ENCODE measurements around the gene KRTAP2-1. TPM values are rescaled to one million over a fixed set of nuclear protein-coding genes. Genes with fewer than 3 reads are reported as not detected.
"Not testable (repeated sequence)": the region's sequence is repeated elsewhere in the genome, so short reads cannot be mapped to it uniquely, and the experiment has no call there.

The KRTAP2-1 gene
- total RNA-seq, 1 donor from 2014 or later = not detected

GRCh38 chr17:41058741-41059140 lies 11.6 kb upstream of the KRTAP2-1 start:
- Histone ChIP-seq H3K4me3 (ENCODE audit: low read length in 3 of 3) (no peak overlapping the region), H3K9ac (ENCODE audit: low read depth in 1 of 3, low read length in 3 of 3) (no peak overlapping the region), H3K36me3 (ENCODE audit: control insufficient read depth in 3 of 3, insufficient read depth in 3 of 3, low read length in 3 of 3) (no peaks in the 10 kb centered on the region), H3K27ac (ENCODE audit: low read depth, low read length) (no peak overlapping the region), H3K4me1 (ENCODE audit: control insufficient read depth in 3 of 3, insufficient read depth in 3 of 3, low read length in 3 of 3) (no peaks in the 10 kb centered on the region), H3K27me3 (ENCODE audit: control insufficient read depth in 3 of 3, insufficient read depth in 3 of 3, low read length in 3 of 3) (peaks cover 8 to 17% (median 14%) of the 10 kb centered on the region in 3 donors), H3K9me3 (ENCODE audit: control insufficient read depth in 3 of 3, low read length in 3 of 3) (no peaks in the 10 kb centered on the region)

DNA sequence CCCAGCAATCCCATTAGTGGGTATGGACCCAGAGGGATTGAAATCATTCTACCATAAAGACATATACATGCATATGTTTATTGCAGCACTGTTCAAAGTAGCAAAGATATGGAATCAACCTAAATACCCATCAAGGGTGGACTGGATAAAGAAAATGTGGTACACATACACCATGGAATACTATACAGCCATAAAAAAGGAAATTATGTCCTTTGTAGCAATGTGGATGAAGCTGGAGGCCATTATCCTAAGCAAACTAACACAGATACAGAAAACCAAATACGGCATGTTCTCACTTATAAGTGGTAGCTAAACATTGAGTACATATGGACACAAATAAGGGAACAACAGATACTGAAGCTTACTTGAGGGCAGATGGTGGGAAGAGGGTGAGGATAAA lies 10.4 kb upstream of the KRTAP2-1 start:
- Histone ChIP-seq H3K4me3 (ENCODE audit: low read length in 3 of 3) (no peak overlapping the region), H3K9me3 (ENCODE audit: control insufficient read depth in 3 of 3, low read length in 3 of 3) (peaks cover 0 to 5% (median 0%) of the 10 kb centered on the region in 3 donors), H3K4me1 (ENCODE audit: control insufficient read depth in 3 of 3, insufficient read depth in 3 of 3, low read length in 3 of 3) (no peaks in the 10 kb centered on the region), H3K27ac (ENCODE audit: low read depth, low read length) (no peak overlapping the region), H3K36me3 (ENCODE audit: control insufficient read depth in 3 of 3, insufficient read depth in 3 of 3, low read length in 3 of 3) (no peaks in the 10 kb centered on the region), H3K9ac (ENCODE audit: low read depth in 1 of 3, low read length in 3 of 3) (no peak overlapping the region), H3K27me3 (ENCODE audit: control insufficient read depth in 3 of 3, insufficient read depth in 3 of 3, low read length in 3 of 3) (peaks cover 7 to 15% (median 14%) of the 10 kb centered on the region in 3 donors)

DNA sequence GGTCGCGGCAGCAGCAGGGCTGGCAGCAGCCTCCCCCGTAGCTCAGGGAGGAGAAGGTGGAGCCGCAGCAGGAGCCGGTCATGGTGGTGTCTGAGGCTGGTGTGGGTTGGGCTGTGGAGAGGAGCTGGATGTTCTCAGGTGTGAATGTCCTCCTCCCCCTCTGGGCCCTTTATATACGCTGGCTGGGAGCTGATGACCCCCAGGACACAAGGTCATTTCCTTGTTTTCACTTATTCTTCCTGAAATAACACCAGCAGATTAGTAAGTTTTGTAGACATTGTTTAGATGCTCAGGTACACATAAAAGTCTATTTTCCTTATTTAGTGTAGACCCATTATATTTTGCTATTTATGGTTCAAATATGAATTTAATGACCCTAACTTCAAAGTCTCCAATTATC lies 8.0 kb upstream of the KRTAP2-1 start, which contains the start of gene KRTAP2-2:
KRTAP2-2 (minus strand) TSS at position 101 of the 400 bp plus-strand sequence; CDS start at position 82, 19 bp downstream.
- peaks cover 5 to 14% (median 10%) of the 10 kb centered on the region in 3 donors for H3K27me3 ChIP-seq (ENCODE audit: control insufficient read depth in 3 of 3, insufficient read depth in 3 of 3, low read length in 3 of 3)
- H3K36me3 ChIP-seq (ENCODE audit: control insufficient read depth in 3 of 3, insufficient read depth in 3 of 3, low read length in 3 of 3); H3K9ac ChIP-seq (ENCODE audit: low read depth in 1 of 3, low read length in 3 of 3); H3K9me3 ChIP-seq (ENCODE audit: control insufficient read depth in 3 of 3, low read length in 3 of 3); H3K27ac ChIP-seq (ENCODE audit: low read depth, low read length); H3K4me1 ChIP-seq (ENCODE audit: control insufficient read depth in 3 of 3, insufficient read depth in 3 of 3, low read length in 3 of 3); H3K4me3 ChIP-seq (ENCODE audit: low read length in 3 of 3): not testable (repeated sequence)

GRCh38 chr17:41054556-41054955 lies 7.4 kb upstream of the KRTAP2-1 start:
- not testable (repeated sequence) for H3K4me1 ChIP-seq (ENCODE audit: control insufficient read depth in 3 of 3, insufficient read depth in 3 of 3, low read length in 3 of 3); H3K36me3 ChIP-seq (ENCODE audit: control insufficient read depth in 3 of 3, insufficient read depth in 3 of 3, low read length in 3 of 3); H3K9ac ChIP-seq (ENCODE audit: low read depth in 1 of 3, low read length in 3 of 3); H3K27ac ChIP-seq (ENCODE audit: low read depth, low read length); H3K4me3 ChIP-seq (ENCODE audit: low read length in 3 of 3); H3K9me3 ChIP-seq (ENCODE audit: control insufficient read depth in 3 of 3, low read length in 3 of 3)
- peaks cover 3 to 14% (median 7%) of the 10 kb centered on the region in 3 donors for H3K27me3 ChIP-seq (ENCODE audit: control insufficient read depth in 3 of 3, insufficient read depth in 3 of 3, low read length in 3 of 3)

GRCh38 chr17:41054025-41054424 lies 6.9 kb upstream of the KRTAP2-1 start:
- Histone ChIP-seq H3K27ac (ENCODE audit: low read depth, low read length) (no peak overlapping the region), H3K9me3 (ENCODE audit: control insufficient read depth in 3 of 3, low read length in 3 of 3) (peaks cover 0 to 5% (median 0%) of the 10 kb centered on the region in 3 donors), H3K27me3 (ENCODE audit: control insufficient read depth in 3 of 3, insufficient read depth in 3 of 3, low read length in 3 of 3) (peaks cover 1 to 13% (median 6%) of the 10 kb centered on the region in 3 donors), H3K4me1 (ENCODE audit: control insufficient read depth in 3 of 3, insufficient read depth in 3 of 3, low read length in 3 of 3) (no peaks in the 10 kb centered on the region), H3K9ac (ENCODE audit: low read depth in 1 of 3, low read length in 3 of 3) (no peak overlapping the region), H3K36me3 (ENCODE audit: control insufficient read depth in 3 of 3, insufficient read depth in 3 of 3, low read length in 3 of 3) (no peaks in the 10 kb centered on the region), H3K4me3 (ENCODE audit: low read length in 3 of 3) (no peak overlapping the region)

DNA sequence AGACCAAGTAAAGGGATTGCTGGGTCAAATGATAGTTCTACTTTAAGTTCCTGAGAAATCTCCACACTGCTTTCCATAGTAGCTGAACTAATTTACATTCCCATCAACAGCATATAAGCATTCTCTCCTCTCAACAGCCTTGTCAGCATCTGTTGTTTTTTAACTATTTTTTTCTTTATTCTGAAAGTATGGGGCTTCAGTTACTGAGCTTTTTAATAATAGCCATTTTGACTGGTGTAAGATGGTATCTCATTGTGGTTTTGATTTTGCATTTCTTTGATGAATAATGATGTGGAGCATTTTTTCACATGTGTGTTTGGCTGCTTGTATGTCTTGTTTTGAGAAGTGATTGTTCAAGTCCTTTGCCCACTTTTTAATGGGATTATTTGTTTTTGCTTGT lies 5.5 kb upstream of the KRTAP2-1 start:
- peaks cover 0 to 5% (median 0%) of the 10 kb centered on the region in 3 donors for H3K9me3 ChIP-seq (ENCODE audit: control insufficient read depth in 3 of 3, low read length in 3 of 3)
- H3K27ac ChIP-seq (ENCODE audit: low read depth, low read length) = no peak overlapping the region
- no peak overlapping the region for H3K4me3 ChIP-seq (ENCODE audit: low read length in 3 of 3)
- H3K9ac ChIP-seq (ENCODE audit: low read depth in 1 of 3, low read length in 3 of 3) = no peak overlapping the region
- peaks cover 10 to 19% (median 11%) of the 10 kb centered on the region in 3 donors for H3K27me3 ChIP-seq (ENCODE audit: control insufficient read depth in 3 of 3, insufficient read depth in 3 of 3, low read length in 3 of 3)
- H3K36me3 ChIP-seq (ENCODE audit: control insufficient read depth in 3 of 3, insufficient read depth in 3 of 3, low read length in 3 of 3) = no peaks in the 10 kb centered on the region
- H3K4me1 ChIP-seq (ENCODE audit: control insufficient read depth in 3 of 3, insufficient read depth in 3 of 3, low read length in 3 of 3) = no peaks in the 10 kb centered on the region

DNA sequence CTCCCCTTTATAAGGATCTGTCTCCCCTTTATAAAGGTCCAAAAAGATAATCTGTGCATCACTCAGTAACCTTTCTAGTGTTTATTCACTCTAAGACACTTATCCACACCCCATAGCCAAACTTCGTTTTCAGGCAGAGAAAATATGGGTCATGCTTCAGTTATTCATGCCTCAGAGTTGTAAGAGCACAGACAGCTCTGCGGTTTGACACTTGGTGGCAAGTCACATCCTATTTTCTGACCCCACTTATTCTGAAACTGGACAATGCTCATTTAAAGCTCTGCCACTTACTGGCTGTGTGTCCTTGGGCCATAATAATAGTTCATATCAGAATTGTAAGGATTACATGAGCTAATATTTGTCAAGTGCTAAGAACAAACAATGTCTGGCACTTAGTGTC lies 2.0 kb upstream of the KRTAP2-1 start:
- Histone ChIP-seq H3K36me3 (ENCODE audit: control insufficient read depth in 3 of 3, insufficient read depth in 3 of 3, low read length in 3 of 3) (no peaks in the 10 kb centered on the region), H3K9ac (ENCODE audit: low read depth in 1 of 3, low read length in 3 of 3) (no peak overlapping the region), H3K9me3 (ENCODE audit: control insufficient read depth in 3 of 3, low read length in 3 of 3) (peaks cover 0 to 5% (median 0%) of the 10 kb centered on the region in 3 donors), H3K4me3 (ENCODE audit: low read length in 3 of 3) (no peak overlapping the region), H3K27me3 (ENCODE audit: control insufficient read depth in 3 of 3, insufficient read depth in 3 of 3, low read length in 3 of 3) (peaks cover 11 to 27% (median 14%) of the 10 kb centered on the region in 3 donors), H3K27ac (ENCODE audit: low read depth, low read length) (no peak overlapping the region), H3K4me1 (ENCODE audit: control insufficient read depth in 3 of 3, insufficient read depth in 3 of 3, low read length in 3 of 3) (no peaks in the 10 kb centered on the region)

DNA sequence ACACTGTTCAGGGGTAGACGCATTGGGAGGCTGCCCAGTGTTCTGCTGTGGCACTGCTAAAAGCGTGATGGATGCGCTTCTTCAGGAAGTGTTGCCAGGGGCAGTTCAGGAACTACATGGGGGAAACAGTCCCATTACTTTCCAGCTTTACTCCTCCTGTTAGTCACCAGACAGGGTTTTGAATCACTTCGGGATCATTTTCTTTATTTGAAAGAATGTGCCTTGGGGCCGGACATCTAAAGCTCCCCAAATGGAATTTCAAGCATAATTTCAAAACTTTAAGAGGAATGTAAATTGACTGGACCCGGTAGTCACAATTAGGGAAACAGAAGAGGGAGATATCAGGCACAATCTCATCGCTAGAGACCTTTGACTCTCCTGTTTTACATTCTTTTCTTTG lies 1.3 kb upstream of the KRTAP2-1 start:
- Histone ChIP-seq H3K9me3 (ENCODE audit: control insufficient read depth in 3 of 3, low read length in 3 of 3) (peaks cover 0 to 3% (median 0%) of the 10 kb centered on the region in 3 donors), H3K27me3 (ENCODE audit: control insufficient read depth in 3 of 3, insufficient read depth in 3 of 3, low read length in 3 of 3) (peaks cover 11 to 24% (median 14%) of the 10 kb centered on the region in 3 donors), H3K36me3 (ENCODE audit: control insufficient read depth in 3 of 3, insufficient read depth in 3 of 3, low read length in 3 of 3) (no peaks in the 10 kb centered on the region), H3K4me3 (ENCODE audit: low read length in 3 of 3) (no peak overlapping the region), H3K27ac (ENCODE audit: low read depth, low read length) (no peak overlapping the region), H3K9ac (ENCODE audit: low read depth in 1 of 3, low read length in 3 of 3) (no peak overlapping the region), H3K4me1 (ENCODE audit: control insufficient read depth in 3 of 3, insufficient read depth in 3 of 3, low read length in 3 of 3) (no peaks in the 10 kb centered on the region)

DNA sequence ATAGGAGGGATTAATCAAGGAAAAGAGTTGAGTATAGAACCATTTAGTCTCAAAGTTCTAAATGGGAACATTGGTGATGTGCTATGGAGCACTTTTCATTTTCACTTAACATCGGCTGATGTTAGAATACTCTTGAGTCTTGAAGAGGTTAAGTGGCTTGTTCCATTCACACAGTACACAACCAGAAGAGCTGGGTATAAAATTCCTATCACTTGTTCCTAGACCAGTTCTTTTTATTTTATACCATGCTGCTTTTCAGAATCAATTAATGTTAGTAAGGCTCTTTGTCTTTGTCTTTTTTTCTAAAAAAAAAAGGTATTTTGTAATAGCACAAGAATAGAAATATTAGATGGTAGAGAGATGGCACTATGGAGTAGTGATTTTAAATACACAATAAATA lies 4.2 kb downstream of the KRTAP2-1 start:
- H3K27me3 ChIP-seq (ENCODE audit: control insufficient read depth in 3 of 3, insufficient read depth in 3 of 3, low read length in 3 of 3) = peaks cover 1 to 14% (median 5%) of the 10 kb centered on the region in 3 donors
- no peak overlapping the region for H3K4me3 ChIP-seq (ENCODE audit: low read length in 3 of 3)
- no peak overlapping the region for H3K9ac ChIP-seq (ENCODE audit: low read depth in 1 of 3, low read length in 3 of 3)
- H3K9me3 ChIP-seq (ENCODE audit: control insufficient read depth in 3 of 3, low read length in 3 of 3) = no peaks in the 10 kb centered on the region
- no peak overlapping the region for H3K27ac ChIP-seq (ENCODE audit: low read depth, low read length)
- no peaks in the 10 kb centered on the region for H3K4me1 ChIP-seq (ENCODE audit: control insufficient read depth in 3 of 3, insufficient read depth in 3 of 3, low read length in 3 of 3)
- H3K36me3 ChIP-seq (ENCODE audit: control insufficient read depth in 3 of 3, insufficient read depth in 3 of 3, low read length in 3 of 3) = no peaks in the 10 kb centered on the region

DNA sequence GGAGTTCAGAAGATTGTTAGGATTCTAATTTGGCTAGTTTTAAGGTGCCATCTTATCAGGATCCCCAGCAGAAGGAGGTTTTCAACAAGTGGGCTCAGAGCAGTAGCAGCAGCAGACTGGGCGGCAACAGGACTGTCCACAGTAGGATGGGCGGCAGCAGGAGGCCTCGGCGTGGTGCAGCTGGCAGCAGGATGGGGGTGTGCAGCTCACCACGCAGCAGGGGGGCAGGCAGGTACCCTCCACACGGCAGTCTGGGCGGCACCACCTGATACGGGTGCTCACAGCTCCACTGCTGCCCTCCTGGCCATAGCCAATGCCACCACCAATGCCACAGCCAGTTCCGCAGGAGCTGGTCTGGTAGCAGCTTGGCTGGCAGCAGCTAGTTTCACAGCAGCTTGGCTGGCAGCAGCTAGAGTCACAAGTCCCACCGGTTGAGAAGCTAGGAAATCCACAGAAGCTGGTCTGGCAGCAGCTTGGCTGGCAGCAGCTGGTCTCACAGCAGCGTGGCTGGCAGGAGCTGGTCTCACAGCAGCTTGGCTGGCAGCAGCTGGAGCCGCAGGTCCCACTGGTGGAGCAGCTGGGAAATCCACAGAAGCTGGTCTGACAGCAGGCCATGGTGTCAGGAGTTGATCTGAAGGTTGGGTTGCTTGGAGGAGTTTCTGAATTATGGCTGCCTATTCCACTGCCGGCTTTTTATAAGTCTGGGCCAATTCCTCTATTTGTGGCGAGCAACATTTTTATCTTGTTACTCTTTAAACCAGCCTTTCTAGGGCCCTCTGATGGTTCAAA lies 6.1 kb downstream of the KRTAP2-1 start, which contains the start of gene KRTAP1-1:
KRTAP1-1 (minus strand) TSS at position 668 of the 789 bp plus-strand sequence; CDS start at position 615, 53 bp downstream.
- not testable (repeated sequence) for H3K27me3 ChIP-seq (ENCODE audit: control insufficient read depth in 3 of 3, insufficient read depth in 3 of 3, low read length in 3 of 3); H3K9ac ChIP-seq (ENCODE audit: low read depth in 1 of 3, low read length in 3 of 3); H3K36me3 ChIP-seq (ENCODE audit: control insufficient read depth in 3 of 3, insufficient read depth in 3 of 3, low read length in 3 of 3); H3K4me1 ChIP-seq (ENCODE audit: control insufficient read depth in 3 of 3, insufficient read depth in 3 of 3, low read length in 3 of 3); H3K9me3 ChIP-seq (ENCODE audit: control insufficient read depth in 3 of 3, low read length in 3 of 3); H3K27ac ChIP-seq (ENCODE audit: low read depth, low read length); H3K4me3 ChIP-seq (ENCODE audit: low read length in 3 of 3)

Measured in skeletal muscle tissue (tissue), 4 donors.